K562 (cell line): ENCODE results near the gene PAFAH1B2. TPM values are rescaled to one million over a fixed set of nuclear protein-coding genes. Genes with fewer than 3 reads are reported as not detected.

Source experiments
- GTF2E2 ChIP-seq: fragments of 200-800 bp; sonication (Bioruptor generic); IDR thresholded peaks from 2 replicates; pipeline ENCODE4 v1.6.1; 2016; ENCODE audit warnings: missing genetic modification characterization, missing compliant biosample characterization
- MAFK ChIP-seq: IDR thresholded peaks from 2 replicates; pipeline ENCODE4 v1.6.1; 2011; ENCODE audit warnings: low read length, improper control_type of control experiment
- RFX7 ChIP-seq: fragments of 250-450 bp; sonication (Bioruptor Pico); IDR thresholded peaks from 2 replicates; pipeline ENCODE4 v1.5.1; 2021; ENCODE audit warnings: mild to moderate bottlenecking
- SIN3A ChIP-seq, 2 experiments: fragments of 150-350 bp in 1 of 2; IDR thresholded peaks; 2 replicates each; pipeline ENCODE4 v1.6.1; 2011 to 2016; ENCODE audit warnings: borderline replicate concordance in 2 of 2, low read depth in 2 of 2, low read length in 2 of 2, mild to moderate bottlenecking in 2 of 2, moderate library complexity in 2 of 2; ENCODE audit not compliant: control insufficient read depth in 1 of 2
- SRSF1 ChIP-seq: fragments of 200-400 bp; formaldehyde crosslinking; IDR thresholded peaks from 2 replicates; pipeline ENCODE4 v1.6.1; 2017; ENCODE audit warnings: mild to moderate bottlenecking, low read depth, low read length, moderate library complexity
- ZNF696 ChIP-seq: fragments of 250-450 bp; sonication (Bioruptor Pico); conservative IDR thresholded peaks from 2 replicates; pipeline ENCODE4 v1.4.0; 2020; ENCODE audit warnings: mild to moderate bottlenecking, moderate library complexity
- ZNF79 ChIP-seq: fragments of 250-450 bp; sonication (Bioruptor Pico); IDR thresholded peaks from 2 replicates; pipeline ENCODE4 v1.4.0; 2020; ENCODE audit warnings: low read depth, mild to moderate bottlenecking, moderate library complexity
- polyA plus RNA-seq, 8 experiments: library from polyadenylated mRNA; depleted of rRNA in 4 of 8; stranded (reverse) in 5 of 8; unstranded in 3 of 8; fragments of >200 nt; fragmentation: Nextera tagmentation in 2 of 8; fragmentation: Illumina TruSeq in 1 of 8; extraction: Ambion mirVana in 2 of 8; extraction: Trizol in 1 of 8; gene quantifications; 2 replicates each; pipeline versions ENCODE4 v1.2.1 to v1.2.3, GENCODE V29; 2011 to 2014; ENCODE audit warnings: inconsistent platforms in 1 of 8, missing spikeins in 1 of 8
- total RNA-seq, 7 experiments: library from RNA; depleted of rRNA in 6 of 7; stranded (reverse); fragments of >200 nt in 6 of 7; fragmentation: Illumina TruSeq in 2 of 7; extraction: Trizol in 2 of 7; gene quantifications; 2 replicates each; pipeline versions ENCODE4 v1.2.1 to v1.2.3, GENCODE V29; 2011 to 2021; ENCODE audit warnings: low replicate concordance in 1 of 7
- TF ChIP-seq, protein P1 (sequence below), 2 experiments: fragments of 450-650 bp in 1 of 2; sonication (generic) in 1 of 2; formaldehyde crosslinking; conservative IDR thresholded peaks; 2 replicates each; pipeline versions ENCODE4 v1.4.0 to v1.8.1; 2020 to 2022; ENCODE audit warnings: mild to moderate bottlenecking in 1 of 2, missing genetic modification reagents in 1 of 2

Gene PAFAH1B2
- total and polyA plus RNA-seq, 9 of the 15 experiments (the other 6 are each of a cell fraction or from before 2014, with no cell fraction given), result 27.8 to 94.7 (median 64.9) TPM

- TF ChIP-seq SRSF1 (no peak), GTF2E2 (tag) (no peak), RFX7 (CRISPR knock-in tag) (no peak), ZNF79 (CRISPR knock-in tag) (no peak), ZNF696 (CRISPR knock-in tag) (no peak), MAFK (no peak), SIN3A (IDR thresholded peaks at IDR 0.05; ENCODE audit: borderline replicate concordance in 2 of 2, control insufficient read depth in 1 of 2, low read depth in 2 of 2, low read length in 2 of 2) (no peak)
- TF ChIP-seq, protein P1, sequence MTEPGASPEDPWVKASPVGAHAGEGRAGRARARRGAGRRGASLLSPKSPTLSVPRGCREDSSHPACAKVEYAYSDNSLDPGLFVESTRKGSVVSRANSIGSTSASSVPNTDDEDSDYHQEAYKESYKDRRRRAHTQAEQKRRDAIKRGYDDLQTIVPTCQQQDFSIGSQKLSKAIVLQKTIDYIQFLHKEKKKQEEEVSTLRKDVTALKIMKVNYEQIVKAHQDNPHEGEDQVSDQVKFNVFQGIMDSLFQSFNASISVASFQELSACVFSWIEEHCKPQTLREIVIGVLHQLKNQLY (CRISPR knock-in tag; conservative IDR thresholded peaks at IDR 0.05), result no peak
Observed at GRCh38 chr11:117200813-117201657, 56.9 kb downstream of the PAFAH1B2 start (continued).
